ENCODE results near the gene KAT7. TPM values are rescaled to one million over a fixed set of nuclear protein-coding genes. Genes with fewer than 3 reads are reported as not detected.

KAT7 gene
- total and polyA plus RNA-seq, 2 experiments from 2014 or later: 31.0 to 187 TPM

GRCh38 chr17:49741692-49742076 lies 46.8 kb upstream of the KAT7 start (continued):
- TF ChIP-seq ZNF462 (CRISPR knock-in tag; IDR thresholded peaks at IDR 0.05) (no peak), EZH2phosphoT487 (IDR thresholded peaks at IDR 0.05; ENCODE audit: unreplicated experiment) (no peak), ETS1 (IDR thresholded peaks at IDR 0.05) (no peak), ZNF331 (CRISPR knock-in tag; IDR thresholded peaks at IDR 0.05; ENCODE audit: low read depth) (no peak), CREB1 (CRISPR knock-in tag; IDR thresholded peaks at IDR 0.05; ENCODE audit: low read depth) (no peak)
- TF ChIP-seq, protein P1, sequence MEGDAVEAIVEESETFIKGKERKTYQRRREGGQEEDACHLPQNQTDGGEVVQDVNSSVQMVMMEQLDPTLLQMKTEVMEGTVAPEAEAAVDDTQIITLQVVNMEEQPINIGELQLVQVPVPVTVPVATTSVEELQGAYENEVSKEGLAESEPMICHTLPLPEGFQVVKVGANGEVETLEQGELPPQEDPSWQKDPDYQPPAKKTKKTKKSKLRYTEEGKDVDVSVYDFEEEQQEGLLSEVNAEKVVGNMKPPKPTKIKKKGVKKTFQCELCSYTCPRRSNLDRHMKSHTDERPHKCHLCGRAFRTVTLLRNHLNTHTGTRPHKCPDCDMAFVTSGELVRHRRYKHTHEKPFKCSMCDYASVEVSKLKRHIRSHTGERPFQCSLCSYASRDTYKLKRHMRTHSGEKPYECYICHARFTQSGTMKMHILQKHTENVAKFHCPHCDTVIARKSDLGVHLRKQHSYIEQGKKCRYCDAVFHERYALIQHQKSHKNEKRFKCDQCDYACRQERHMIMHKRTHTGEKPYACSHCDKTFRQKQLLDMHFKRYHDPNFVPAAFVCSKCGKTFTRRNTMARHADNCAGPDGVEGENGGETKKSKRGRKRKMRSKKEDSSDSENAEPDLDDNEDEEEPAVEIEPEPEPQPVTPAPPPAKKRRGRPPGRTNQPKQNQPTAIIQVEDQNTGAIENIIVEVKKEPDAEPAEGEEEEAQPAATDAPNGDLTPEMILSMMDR (conservative IDR thresholded peaks at IDR 0.05; ENCODE audit: low read depth in 2 of 2): no peak

- no peak overlapping the region for H2AFZ ChIP-seq
- peaks cover 2% of the 10 kb centered on the region; the same call in 1 of the 2 replicates for H3K4me1 ChIP-seq (ENCODE audit: insufficient read depth)
- no peak overlapping the region for H3K4me3 ChIP-seq
- peaks cover 90% of the 10 kb centered on the region for H3K79me2 ChIP-seq (replicated peaks; ENCODE audit: insufficient read depth)
- H3K36me3 ChIP-seq (ENCODE audit: insufficient read depth): no peaks in the 10 kb centered on the region
- Mint-ChIP-seq H3K4me1 (peaks cover 11% of the 10 kb centered on the region), H3K27me3 (ENCODE audit: insufficient read depth, low read depth, poor library complexity) (no peaks in the 10 kb centered on the region), H3K36me3 (ENCODE audit: low read depth) (peaks cover 6% of the 10 kb centered on the region; the same call in 1 of the 3 replicates), H3K27ac (no peak overlapping the region), H3K4me3 (no peak overlapping the region), H3K9me3 (no peaks in the 10 kb centered on the region)
- peaks cover 40% of the 10 kb centered on the region for H4K20me1 ChIP-seq (replicated peaks; ENCODE audit: insufficient read depth)
- no peak overlapping the region for H3K27ac ChIP-seq (ENCODE audit: low read depth)
- no peak overlapping the region for H3K4me2 ChIP-seq
- no peaks in the 10 kb centered on the region for H3K9me2 ChIP-seq (ENCODE audit: insufficient read depth)
- no peak for DNase-seq (ENCODE audit: low spot score)
- H3F3A ChIP-seq (replicated peaks; ENCODE audit: low read depth): no peaks in the 10 kb centered on the region
- ATAC-seq: no peak
- no peaks in the 10 kb centered on the region for H3K27me3 ChIP-seq (ENCODE audit: insufficient read depth)
- TF ChIP-seq POLR2AphosphoS5 (IDR thresholded peaks at IDR 0.05; ENCODE audit: low read depth) (no peak), NANOG (IDR thresholded peaks at IDR 0.05; ENCODE audit: borderline replicate concordance) (no peak), CREB1 (CRISPR knock-in tag; IDR thresholded peaks at IDR 0.05; ENCODE audit: low read depth) (no peak), JUNB (IDR thresholded peaks at IDR 0.05; ENCODE audit: unreplicated experiment) (no peak), ZNF114 (CRISPR knock-in tag; IDR thresholded peaks at IDR 0.05) (no peak)
- TF ChIP-seq, protein P1 (conservative IDR thresholded peaks at IDR 0.05; ENCODE audit: low read depth in 2 of 2): no peak
Observed at GRCh38 chr17:49742166-49742638, 46.3 kb upstream of the KAT7 start.
